Iris pigment epithelial cell (primary cell): ENCODE measurements around the gene TRIM5.
A peak's percentile ranks its signal among the peaks of the same experiment; 100 is the strongest.
"Not testable (repeated sequence)": the region's sequence is repeated elsewhere in the genome, so short reads cannot be mapped to it uniquely, and the experiment has no call there.

ENCODE experiments used
- DNase-seq: peaks from one replicate; pipeline ENCODE4 v3.0.0-alpha.2; 2011; ENCODE audit warnings: low read depth

TRIM5 gene

DNA sequence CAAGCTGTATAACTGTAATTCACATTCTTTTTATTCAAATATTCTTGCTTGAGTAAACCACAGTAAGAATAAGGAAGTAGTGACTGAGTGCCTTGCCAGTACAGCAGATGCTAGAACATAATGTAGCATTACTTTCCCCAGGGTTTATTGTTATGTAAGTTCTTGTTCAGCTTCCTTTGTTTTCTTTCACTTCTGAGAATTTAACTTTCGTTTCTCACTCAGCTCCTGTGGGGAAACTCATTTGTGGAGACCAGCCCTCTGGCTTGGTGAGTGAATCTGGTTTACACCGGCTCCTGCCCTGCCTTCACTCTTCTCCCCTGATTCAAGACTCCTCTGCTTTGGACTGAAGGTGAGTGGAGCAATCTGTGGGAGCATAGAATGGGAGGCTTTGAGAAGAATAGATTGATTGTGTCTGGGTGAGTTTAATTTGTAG, 4.7 kb upstream of the TRIM5 start, which contains the start of gene TRIM22:
Gene TRIM22 (plus strand): TSS at position 240 of the 433 bp plus-strand sequence. CDS start 6,443 bp downstream, outside the sequence.
- DNase-seq, result peak; percentile 87

DNA sequence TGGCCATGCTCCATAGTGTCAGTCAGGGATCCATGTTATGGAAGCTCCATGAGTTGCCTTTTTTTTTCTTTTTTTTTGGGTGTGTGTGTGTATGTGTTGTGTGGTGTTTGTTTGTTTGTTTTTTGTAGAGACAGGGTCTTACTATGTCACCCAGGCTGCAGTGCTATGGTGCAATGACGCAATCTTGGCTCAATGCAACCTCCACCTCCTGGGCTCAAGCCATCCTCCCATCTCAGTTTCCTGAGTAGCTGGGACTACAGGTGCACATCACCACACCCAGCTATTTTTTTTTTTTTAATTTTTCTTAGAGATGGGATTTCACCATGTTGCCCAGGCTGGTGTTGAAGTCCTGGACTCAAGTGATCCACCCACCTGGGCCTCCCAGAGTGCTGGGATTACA, 3.6 kb upstream of the TRIM5 start:
- DNase-seq, result no peak

DNA sequence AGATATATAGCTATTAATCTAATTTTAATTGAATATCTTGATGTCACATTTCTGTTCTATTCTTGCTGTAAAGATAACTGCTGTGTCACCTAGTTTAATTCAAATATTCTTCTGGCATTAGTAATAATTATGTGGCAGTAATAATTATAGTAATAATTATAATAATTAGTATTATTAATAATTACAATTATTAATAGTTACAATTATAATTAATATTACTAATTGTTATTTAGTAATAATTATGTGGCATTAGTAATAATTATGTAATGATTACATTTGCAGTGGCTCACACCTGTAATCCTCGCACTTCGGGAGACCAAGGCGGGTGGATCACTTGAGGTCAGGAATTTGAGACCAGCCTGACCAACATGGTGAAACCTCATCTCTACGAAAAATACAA, 1.6 kb upstream of the TRIM5 start:
- DNase-seq, result no peak

DNA sequence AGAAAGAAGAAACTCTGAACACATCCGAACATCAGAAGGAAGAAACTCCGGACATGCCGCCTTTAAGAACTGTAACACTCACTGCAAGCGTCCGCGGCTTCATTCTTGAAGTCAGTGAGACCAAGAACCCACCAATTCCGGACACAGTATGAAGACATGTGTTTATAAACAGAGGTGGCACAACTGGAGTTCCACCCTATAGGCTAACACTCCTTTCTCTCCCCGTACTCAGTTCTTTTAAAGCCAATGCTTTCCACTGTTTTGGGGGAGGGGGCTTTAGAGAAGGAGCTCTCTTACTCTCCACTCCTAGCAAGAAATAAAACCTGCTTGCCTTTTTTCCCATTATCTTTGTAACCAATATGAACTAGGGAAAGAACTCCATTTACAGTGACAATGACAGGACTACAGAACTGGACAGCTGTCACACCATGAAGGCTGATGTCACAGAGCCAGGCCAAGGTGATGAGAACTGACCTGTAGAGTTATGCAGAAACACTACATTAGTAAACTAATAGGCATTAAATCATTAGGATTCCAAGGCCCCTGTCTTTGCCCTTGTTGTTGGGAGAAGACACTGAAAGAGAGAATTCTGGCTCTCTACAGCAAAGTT, 733 bp downstream of the TRIM5 start:
- no peak for DNase-seq

DNA sequence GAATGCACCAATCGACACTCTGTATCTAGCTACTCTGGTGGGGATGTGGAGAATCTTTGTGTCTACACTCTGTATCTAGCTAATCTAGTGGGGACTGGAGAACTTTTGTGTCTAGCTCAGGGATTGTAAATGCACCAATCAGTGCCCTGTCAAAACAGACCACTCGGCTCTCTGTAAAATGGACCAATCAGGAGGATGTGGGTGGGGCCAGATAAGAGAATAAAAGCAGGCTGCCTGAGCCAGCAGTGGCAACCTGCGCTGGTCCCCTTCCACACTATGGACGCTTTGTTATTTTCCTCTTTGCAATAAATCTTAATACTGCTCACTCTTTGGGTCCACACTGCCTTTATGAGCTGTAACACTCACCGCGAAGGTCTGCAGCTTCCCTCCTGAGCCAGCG, 1.3 kb downstream of the TRIM5 start:
- not testable (repeated sequence) for DNase-seq

DNA sequence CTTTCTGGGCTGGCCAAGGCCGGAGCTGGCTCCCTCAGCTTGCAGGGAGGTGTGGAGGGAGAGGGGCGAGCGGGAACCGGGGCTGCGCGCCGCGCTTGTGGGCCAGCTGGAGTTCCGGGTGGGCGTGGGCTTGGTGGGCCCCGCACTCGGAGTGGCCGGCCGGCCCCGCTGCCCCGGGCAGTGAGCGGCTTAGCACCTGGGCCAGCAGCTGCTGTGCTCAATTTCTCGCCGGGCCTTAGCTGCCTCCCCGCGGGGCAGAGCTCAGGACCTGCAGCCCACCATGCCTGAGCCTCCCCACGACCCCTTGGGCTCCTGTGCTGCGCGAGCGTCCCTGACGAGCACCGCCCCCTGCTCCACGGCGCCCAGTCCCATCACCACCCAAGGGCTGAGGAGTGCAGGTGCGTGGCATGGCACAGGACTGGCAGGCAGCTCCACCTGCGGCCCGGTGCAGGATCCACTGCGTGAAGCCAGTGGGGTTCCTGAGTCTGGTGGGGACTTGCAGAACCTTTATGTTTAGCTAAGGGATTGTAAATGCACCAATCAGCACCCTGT, 1.9 kb downstream of the TRIM5 start:
- DNase-seq, result not testable (repeated sequence)

DNA sequence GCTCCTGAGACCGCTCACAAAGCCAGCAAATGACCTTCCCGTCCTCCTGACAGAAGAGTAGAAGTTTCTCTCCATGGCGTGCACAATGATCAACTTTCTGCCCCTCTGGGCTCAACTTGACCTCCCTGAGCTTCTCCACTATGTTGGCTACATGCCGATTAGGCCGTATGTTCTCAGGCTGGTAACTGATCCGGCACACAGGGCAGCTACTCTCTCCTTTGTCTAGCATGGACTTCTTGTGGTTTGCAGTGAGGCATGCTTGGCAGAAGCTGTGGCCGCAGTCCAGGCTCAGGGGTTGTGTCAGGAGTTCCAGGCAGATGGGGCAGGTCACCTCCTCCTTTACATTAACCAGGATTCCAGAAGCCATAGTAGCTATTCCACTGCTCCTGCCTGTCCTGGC, 5.1 kb downstream of the TRIM5 start:
- DNase-seq, result peak; percentile 4

DNA sequence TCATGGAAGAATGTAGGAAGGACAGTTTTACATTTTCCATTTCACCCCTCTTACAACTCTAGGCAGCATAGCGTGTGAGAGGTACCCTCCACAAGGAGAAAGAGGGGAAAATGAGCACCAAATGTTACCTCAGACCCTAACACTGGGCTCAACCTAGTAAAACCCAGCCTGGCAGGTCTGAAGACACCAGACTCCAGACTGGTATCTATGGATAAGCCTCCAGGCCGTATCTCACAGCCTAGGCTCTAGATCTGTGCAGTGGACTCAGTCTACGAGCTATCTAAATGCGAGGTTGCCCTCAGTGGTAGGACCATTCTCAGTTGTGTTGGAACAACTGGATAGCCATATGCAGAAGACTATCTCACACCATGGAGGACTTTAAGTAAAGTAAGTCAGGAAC, 10.5 kb downstream of the TRIM5 start:
- no peak for DNase-seq

DNA sequence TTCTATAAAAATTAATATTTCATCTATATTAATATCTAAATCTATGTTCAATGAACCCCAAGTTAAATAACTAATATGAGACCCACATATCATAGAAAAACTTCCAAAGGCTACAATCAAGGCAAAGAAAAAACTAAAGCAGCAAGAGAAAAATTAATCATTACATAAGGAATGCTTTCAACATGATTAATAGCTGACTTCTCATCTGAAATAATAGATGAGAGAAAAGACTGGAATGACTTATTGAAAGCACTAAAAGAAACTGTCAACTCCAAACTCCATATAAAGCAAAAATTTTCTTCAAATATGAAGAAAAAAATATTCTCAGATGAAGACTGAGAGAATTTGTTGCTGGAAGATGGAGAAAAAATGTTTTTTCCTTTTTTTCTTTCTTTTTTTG, 13.0 kb downstream of the TRIM5 start:
- peak; percentile 5 for DNase-seq

DNA sequence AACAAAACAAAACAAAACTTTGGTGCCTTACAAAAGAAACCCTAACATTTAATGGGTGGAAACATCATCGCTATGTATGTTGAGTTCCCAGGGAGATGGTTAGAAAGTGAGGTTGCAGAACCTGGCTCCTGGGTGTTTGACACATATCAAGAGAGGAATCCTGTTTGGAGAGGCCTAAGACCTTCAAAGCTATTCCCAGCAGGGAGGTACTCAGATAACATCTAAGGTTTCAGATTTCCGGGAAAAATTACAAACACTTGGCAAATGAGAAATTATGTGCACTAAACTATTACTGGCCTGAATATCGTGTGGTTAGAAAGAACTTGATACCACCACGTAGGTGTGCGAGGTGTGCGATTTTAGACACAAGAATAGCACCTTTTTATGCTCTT, 18.5 kb downstream of the TRIM5 start:
- peak; percentile 33 for DNase-seq

DNA sequence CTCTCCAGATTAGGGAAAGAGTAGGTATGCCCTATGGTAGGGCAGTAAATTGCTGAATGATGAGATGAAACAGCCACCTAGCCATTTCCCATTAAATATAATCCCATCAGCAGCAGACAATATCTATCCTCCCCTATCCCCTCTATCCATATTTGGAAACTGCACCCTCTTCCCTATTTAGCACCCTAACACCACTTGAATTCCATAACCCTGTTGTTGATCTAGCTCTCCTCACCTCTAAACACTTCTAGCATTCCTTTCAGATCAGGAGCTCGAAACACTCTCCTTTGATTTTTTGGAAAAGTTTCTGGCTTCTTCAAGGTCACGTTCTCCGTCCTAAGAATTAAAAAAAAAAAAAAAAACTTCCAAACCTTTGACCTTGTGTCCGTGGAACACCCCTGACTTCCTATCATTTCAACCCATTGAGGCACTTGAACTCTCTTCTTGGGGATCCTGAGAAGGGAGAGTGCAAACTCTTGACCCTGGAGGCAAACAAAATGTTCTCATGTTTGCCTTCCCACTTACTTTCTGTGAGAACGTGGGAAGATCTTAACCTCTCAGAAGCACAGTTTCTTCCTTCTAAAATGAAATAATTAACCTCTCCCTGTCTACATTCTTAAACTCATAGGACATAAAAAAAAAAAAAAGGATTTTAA, 19.0 kb downstream of the TRIM5 start:
- DNase-seq, result peak; percentile 4

DNA sequence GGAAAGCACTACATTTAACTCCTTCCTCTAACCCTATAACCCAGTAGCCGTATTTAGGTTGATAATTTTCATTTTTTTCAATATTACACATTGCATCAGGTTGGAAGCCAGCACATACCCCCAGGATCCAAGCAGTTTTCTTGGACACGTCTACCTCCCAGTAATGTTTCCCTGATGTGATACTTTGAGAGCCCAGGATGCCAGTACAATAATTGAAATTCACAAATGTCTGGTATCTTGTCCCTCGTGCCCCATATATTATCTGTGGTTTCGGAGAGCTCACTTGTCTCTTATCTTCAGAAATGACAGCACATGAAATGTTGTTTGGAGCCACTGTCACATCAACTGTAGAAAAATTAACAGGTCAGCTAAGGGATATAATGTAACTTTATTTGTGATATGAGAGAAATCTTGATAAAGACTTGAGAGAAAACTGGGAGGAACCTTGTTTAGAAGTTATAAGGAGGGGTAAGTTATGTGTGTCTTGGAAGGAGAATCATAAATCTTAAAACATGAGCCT, 19.8 kb downstream of the TRIM5 start:
- DNase-seq, result no peak

DNA sequence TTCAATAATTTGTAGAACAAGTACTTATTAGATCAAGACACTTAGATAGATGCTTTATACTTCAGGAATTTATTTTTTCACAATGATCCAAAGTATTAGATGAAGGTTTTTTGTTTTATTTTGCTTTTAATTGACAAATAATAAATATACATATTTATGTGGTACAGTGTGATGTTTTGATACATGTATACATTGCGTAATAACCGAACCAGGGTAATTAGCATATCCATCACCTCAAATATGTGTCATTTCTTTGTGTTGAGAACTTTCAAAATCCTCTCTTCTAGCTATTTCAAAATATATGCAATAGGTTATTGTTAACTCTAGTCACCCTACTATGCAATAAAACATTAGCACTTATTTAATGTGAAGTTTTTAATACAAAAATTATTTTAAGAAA, 21.4 kb downstream of the TRIM5 start:
- no peak for DNase-seq

DNA sequence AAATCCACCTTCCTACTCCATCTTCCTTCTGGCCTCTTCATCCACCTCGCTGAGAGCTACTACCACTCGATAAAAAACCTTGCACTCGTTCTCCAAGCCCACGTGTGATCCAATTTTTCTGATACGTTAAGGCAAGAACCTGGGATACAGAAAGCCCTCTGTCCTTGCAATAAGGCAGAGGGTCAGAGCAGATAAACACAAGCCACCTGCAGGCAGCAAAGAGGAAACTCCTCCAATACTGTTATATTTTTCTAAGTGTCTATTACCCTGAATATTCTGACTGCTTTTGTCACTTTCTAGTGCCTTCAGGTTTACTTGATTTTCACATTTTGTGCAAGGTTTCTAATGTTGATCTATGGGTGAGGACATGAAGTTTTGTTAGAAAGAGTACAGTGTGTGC, 26.6 kb downstream of the TRIM5 start:
- DNase-seq, result no peak

DNA sequence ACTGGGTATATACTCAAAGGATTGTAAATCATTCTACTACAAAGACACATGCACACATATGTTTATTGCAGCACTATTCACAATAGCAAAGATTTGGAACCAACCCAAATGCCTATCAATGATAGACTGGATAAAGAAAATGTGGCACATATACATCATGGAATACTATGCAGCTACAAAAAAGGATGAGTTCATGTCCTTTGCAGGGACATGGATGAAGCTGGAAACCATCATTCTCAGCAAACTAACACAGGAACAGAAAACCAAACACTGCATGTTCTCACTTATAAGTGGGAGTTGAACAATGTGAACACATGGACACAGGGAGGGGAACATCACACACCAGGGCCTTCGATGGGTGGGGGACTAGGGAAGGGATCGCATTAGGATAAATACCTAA, 27.9 kb downstream of the TRIM5 start:
- not testable (repeated sequence) for DNase-seq

DNA sequence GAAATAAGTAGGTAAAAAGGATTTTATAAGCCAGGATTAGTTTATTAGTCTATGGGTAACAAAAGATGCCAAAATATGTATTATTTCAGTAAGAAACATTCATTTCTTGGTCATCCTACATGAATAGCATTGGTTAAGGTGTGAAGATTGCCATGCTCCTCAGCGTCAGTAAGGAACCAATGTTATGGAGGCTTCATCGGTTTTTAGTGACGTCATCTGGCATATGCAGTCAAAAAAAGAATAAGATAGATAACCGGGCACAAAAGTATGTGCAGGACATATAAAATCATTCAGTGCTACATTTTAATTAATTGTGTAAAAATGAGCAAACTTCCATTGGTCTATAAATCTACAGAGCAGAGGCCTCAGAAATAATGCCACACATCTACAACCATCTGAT, 29.4 kb downstream of the TRIM5 start:
- no peak for DNase-seq

DNA sequence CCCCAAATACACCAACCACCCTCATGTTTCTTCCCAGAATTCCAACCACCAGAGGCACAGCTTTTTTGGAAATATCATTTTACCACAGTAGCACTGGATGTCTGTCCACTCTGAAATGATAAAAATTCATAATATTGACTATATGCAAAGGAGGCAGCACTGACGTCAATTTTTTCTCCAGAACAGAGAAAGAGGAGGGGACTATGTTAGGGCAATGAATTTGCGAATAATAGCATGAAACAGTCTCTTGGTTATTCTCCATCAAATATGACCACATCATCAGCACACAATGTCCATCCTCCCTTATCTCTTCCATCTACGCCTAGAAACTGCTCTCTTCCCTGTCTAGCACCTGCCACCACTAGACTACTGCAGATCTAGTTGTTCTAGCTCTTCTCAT, 38.7 kb downstream of the TRIM5 start:
- DNase-seq, result no peak

DNA sequence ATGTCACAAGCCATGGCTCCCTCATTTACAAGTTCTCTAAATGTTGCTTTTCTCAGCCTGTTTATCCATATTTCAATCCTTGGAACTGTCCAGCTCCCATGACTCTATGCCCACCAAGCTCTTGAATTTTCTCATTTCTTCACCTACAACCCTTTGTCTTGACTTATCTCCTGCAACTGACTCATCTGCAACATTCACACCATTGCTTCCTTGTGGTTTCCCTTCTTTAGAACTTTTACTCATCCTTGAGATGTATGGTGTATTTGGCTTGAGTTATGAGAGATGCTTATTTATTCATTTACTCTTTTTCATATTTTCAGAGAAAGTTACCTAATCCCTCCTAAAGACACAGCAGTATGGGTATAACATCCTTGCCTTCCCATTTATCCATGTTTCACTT, 41.3 kb downstream of the TRIM5 start:
- no peak for DNase-seq

DNA sequence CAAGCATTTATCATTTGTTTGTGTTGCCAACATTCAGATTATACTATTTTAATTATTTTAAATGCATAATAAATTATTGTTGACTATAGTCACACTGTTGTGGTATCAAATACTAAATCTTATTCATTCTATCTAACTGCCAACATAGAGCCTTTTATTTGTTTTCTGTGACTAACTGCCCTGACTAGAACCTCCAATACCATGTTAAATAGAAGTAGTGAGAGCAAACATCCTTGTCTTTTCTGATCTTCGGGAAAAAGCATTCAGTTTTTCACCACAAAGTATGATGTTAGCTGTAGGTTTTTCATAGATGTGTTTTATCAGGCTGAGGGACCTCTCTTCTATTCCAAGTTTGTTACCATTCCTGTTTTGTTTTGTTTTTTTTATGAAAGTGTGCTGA, 44.9 kb downstream of the TRIM5 start:
- DNase-seq, result no peak

DNA sequence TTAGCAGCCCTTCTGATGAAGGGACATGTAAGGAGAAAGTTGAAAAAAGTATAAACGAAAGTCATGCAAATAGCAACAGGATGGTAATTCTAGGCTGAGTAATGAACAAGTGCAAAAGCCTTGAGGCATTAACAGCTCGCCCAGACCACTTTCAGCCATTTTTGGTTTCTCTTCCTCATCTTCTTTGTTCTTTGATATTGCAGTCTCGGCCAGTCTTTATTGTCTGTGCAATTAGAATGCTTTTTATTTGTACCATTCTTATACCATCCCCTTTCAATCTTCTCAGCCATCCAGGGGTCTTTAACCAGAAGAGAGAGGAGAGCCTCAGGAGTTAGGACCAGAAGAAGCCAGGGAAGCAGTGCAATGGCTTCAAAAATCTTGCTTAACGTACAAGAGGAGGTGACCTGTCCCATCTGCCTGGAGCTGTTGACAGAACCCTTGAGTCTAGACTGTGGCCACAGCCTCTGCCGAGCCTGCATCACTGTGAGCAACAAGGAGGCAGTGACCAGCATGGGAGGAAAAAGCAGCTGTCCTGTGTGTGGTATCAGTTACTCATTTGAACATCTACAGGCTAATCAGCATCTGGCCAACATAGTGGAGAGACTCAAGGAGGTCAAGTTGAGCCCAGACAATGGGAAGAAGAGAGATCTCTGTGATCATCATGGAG, 52.8 kb downstream of the TRIM5 start:
- no peak for DNase-seq

DNA sequence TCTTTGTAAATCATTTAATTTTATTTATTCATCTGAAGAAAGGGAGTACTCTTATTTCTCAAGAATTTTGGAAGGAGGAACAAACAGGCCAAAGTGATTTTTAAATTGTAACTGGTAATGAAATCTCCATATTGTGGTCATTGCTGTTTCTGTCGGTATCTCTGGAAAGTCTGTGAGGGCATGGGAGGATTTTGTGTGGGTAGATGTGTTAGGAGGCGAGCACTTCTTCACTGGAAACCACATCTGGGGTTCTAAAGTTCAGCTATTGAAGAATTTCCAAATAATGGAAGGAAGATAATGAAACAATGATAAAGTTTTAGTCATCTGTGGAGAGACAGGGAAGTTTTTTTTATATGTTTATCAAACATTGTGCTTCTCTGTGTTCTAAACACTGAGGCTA, 53.5 kb downstream of the TRIM5 start:
- no peak for DNase-seq

DNA sequence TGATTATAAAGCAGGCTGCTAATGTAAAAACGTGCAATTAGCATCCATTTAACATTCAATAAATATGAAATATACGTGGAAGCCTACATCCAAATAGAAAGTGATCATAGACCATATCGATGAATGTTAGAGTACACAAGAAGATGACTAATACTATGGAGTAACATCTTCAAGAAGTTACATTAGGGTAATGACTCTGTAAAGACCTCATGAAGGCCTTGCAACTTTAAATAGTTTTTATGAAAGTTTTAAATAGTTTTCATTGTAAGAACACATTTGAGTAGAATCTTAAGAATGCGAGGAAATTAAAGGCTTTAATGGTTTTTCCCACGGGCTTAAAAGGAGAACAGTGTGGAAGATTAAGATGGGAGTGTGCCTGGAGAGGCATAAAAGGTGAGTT, 58.7 kb downstream of the TRIM5 start:
- peak; percentile 56 for DNase-seq

DNA sequence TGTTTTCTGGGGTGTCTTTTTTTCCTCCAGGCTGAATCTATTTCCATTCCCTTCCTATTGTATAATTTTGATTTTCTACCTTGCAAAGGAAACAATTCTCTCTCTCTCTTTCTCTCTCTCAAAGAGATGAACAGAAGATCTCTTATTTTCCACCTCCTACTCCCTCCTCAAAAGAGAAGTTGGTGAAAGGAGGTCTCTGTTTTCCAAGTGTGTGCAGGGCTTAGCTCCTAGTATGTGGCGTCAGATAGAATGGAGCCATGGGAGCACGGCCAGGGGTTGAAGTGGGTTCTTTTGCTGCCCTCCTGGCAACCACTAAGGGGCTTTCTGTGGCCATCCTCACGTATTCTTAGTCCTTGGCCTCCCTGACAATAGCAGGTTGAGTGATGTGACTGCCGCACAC, 59.6 kb downstream of the TRIM5 start:
- DNase-seq, result no peak
